Upper lobe of left lung (tissue), 6 donors: ENCODE results near the gene CARD10. TPM values are rescaled to one million over a fixed set of nuclear protein-coding genes. Genes with fewer than 3 reads are reported as not detected.
A peak's percentile ranks its signal among the peaks of the same experiment; 100 is the strongest.

Source experiments
- ATAC-seq, 2 donors: fragments of 200-7000 bp; cut with Tn5 transposase; one replicate each; pipeline ENCODE4 v1.9.1; 2022; ENCODE audit warnings: mild to moderate bottlenecking in 2 of 2, moderate library complexity in 2 of 2; ENCODE audit not compliant: low FRiP score in 2 of 2
- DNase-seq, 2 donors: peaks; one replicate each; pipeline ENCODE4 v3.0.0-alpha.2; 2019 to 2020
- H3K27ac ChIP-seq, 4 donors: fragments of 200-600 bp; sonication (generic); one replicate each; pipeline ENCODE4 v1.5.1; 2016 to 2019
- H3K27me3 ChIP-seq, 4 donors: fragments of 200-600 bp; sonication (generic); one replicate each; pipeline ENCODE4 v1.5.1; 2017 to 2019
- H3K36me3 ChIP-seq, 4 donors: fragments of 200-600 bp; sonication (generic); one replicate each; pipeline ENCODE4 v1.5.1; 2016 to 2019
- H3K4me1 ChIP-seq, 4 donors: fragments of 200-600 bp; sonication (generic); one replicate each; pipeline ENCODE4 v1.5.1; 2018 to 2019
- H3K4me3 ChIP-seq, 4 donors: fragments of 200-600 bp; sonication (generic); one replicate each; pipeline ENCODE4 v1.5.1; 2017 to 2019; ENCODE audit warnings: mild to moderate bottlenecking in 2 of 4, moderate library complexity in 1 of 4
- H3K9me3 ChIP-seq, 4 donors: fragments of 200-600 bp; sonication (generic); one replicate each; pipeline ENCODE4 v1.5.1; 2018 to 2019
- EP300 ChIP-seq, 4 donors: sonication (generic); formaldehyde crosslinking; IDR thresholded peaks; one replicate each; pipeline ENCODE4 v1.5.1; 2017; ENCODE audit warnings: antibody characterized with exemption in 4 of 4, control low read depth in 2 of 4
- POLR2A ChIP-seq, 4 donors: fragments of 450-650 bp; IDR thresholded peaks; one replicate each; pipeline ENCODE4 v1.5.1; 2016 to 2017; ENCODE audit warnings: antibody characterized with exemption in 4 of 4, mild to moderate bottlenecking in 2 of 4
- POLR2AphosphoS5 ChIP-seq, 2 donors: sonication (generic); formaldehyde crosslinking; IDR thresholded peaks; one replicate each; pipeline ENCODE4 v1.5.1; 2017; ENCODE audit warnings: antibody characterized with exemption in 2 of 2
- WGBS, 2 donors: methylation state at CpG; one replicate each; pipeline ENCODE4 v1.1.5; 2017 to 2018; 5-methylcytosine and 5-hydroxymethylcytosine counted together
- total RNA-seq, 6 donors: library from RNA; depleted of rRNA in 4 of 6; stranded (reverse); fragments of >200 nt in 4 of 6; gene quantifications; one replicate each; pipeline versions ENCODE4 v1.1.0 to v1.2.1, GENCODE V29; 2016 to 2021
- TF ChIP-seq, protein P1 (sequence below), 6 experiments: fragments of 450-650 bp in 4 of 6; fragments of 200-600 bp in 2 of 6; sonication (generic) in 2 of 6; IDR thresholded peaks; one replicate each; pipeline ENCODE4 v1.5.1; 2016 to 2019; ENCODE audit warnings: antibody characterized with exemption in 6 of 6
- donor health status: DM: no; HTN: no; CAD: no; lungs with moderate emphysema.
- donor health status: DM: no; HTN: yes; CAD: no; lungs with severe emphysema.

Gene CARD10
- total RNA-seq, 6 donors from 2014 or later = 6.2 to 19.8 (median 13.6) TPM

- Histone ChIP-seq H3K4me3 (no peak overlapping the region), H3K36me3 (peaks cover 0 to 3% (median 0%) of the 10 kb centered on the region in 4 donors), H3K4me1 (peaks cover 46 to 56% (median 51%) of the 10 kb centered on the region in 4 donors), H3K27ac (peak overlapping the region; percentile 39 to 88 (median 80)), H3K27me3 (no peaks in the 10 kb centered on the region), H3K9me3 (no peaks in the 10 kb centered on the region)
- WGBS, 2 donors = 42 to 51% methylated on average over 18 to 22 of the region's 24 CpGs
- TF ChIP-seq EP300 (IDR thresholded peaks at IDR 0.05) = no peak
- TF ChIP-seq POLR2AphosphoS5 (IDR thresholded peaks at IDR 0.05) = peak in 1 of 2 donors; percentile 2
- TF ChIP-seq, protein P1, sequence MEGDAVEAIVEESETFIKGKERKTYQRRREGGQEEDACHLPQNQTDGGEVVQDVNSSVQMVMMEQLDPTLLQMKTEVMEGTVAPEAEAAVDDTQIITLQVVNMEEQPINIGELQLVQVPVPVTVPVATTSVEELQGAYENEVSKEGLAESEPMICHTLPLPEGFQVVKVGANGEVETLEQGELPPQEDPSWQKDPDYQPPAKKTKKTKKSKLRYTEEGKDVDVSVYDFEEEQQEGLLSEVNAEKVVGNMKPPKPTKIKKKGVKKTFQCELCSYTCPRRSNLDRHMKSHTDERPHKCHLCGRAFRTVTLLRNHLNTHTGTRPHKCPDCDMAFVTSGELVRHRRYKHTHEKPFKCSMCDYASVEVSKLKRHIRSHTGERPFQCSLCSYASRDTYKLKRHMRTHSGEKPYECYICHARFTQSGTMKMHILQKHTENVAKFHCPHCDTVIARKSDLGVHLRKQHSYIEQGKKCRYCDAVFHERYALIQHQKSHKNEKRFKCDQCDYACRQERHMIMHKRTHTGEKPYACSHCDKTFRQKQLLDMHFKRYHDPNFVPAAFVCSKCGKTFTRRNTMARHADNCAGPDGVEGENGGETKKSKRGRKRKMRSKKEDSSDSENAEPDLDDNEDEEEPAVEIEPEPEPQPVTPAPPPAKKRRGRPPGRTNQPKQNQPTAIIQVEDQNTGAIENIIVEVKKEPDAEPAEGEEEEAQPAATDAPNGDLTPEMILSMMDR (IDR thresholded peaks at IDR 0.05) = no peak
- peak in 1 of 2 donors; percentile 5 for ATAC-seq
- peak in 1 of 2 donors; percentile 61 for DNase-seq
These were observed 18.2 kb downstream of the CARD10 start for GRCh38 chr22:37500745-37501609.

DNA sequence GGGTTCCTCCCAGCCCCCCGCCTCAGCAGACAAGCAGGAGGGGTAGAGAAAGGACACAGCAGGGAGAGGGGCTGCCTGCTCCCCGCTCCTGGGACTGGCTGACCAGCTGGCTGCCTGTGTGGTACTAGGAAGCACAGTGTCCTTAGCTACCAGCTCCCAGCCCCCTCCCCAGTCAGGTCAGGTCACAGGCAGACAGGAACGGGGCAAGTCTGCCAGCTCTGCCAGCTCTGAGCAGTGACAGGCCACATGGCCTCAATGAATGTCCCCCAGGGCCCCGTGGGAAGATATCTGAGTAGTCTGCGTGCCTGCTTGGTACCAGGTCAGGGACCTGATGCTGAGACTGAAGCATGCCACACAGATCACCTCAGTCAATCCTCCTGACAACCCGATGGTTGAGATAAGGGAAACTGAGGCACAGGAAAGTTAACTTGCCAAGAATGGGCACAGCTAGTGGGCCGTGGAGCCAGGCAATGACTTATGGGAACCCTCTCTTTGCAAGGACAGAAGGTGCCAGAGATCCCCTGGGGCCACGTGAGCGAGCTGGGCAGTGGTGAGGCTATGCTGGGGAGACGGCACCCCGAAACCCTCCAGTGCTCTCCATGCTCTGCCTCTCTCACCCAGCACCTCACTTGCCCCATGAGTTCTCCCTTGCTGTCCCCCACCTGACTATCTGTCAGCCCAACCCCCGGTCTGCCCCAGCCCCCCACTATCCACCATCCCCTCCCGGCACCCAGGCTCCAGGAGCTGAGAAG lies 19.2 kb downstream of the CARD10 start:
- WGBS, 2 donors = 86 to 89% methylated on average over 7 to 13 of the region's 13 CpGs
- TF ChIP-seq POLR2A (IDR thresholded peaks at IDR 0.05) (no peak), POLR2AphosphoS5 (IDR thresholded peaks at IDR 0.05) (no peak), EP300 (IDR thresholded peaks at IDR 0.05) (no peak)
- TF ChIP-seq, protein P1 (IDR thresholded peaks at IDR 0.05) = no peak
- no peaks in the 10 kb centered on the region for H3K9me3 ChIP-seq
- peaks cover 46 to 56% (median 51%) of the 10 kb centered on the region in 4 donors for H3K4me1 ChIP-seq
- peaks cover 0 to 9% (median 0%) of the 10 kb centered on the region in 4 donors for H3K36me3 ChIP-seq
- no peak for DNase-seq
- H3K4me3 ChIP-seq = no peak overlapping the region
- peak overlapping the region in 3 of 4 donors; percentile 75 to 88 (median 86) for H3K27ac ChIP-seq
- H3K27me3 ChIP-seq = no peaks in the 10 kb centered on the region
- no peak for ATAC-seq

GRCh38 chr22:37499027-37499707 lies 20.0 kb downstream of the CARD10 start:
- Histone ChIP-seq H3K27me3 (no peaks in the 10 kb centered on the region), H3K4me1 (peaks cover 44 to 56% (median 49%) of the 10 kb centered on the region in 4 donors), H3K9me3 (no peaks in the 10 kb centered on the region), H3K36me3 (peaks cover 0 to 7% (median 0%) of the 10 kb centered on the region in 4 donors), H3K4me3 (no peak overlapping the region), H3K27ac (peak overlapping the region in 3 of 4 donors; percentile 75 to 88 (median 86))
- 59 to 75% methylated on average over 11 to 12 of the region's 12 CpGs for WGBS, 2 donors
- ATAC-seq (no peak), DNase-seq (no peak)
- TF ChIP-seq POLR2AphosphoS5 (IDR thresholded peaks at IDR 0.05) (no peak), POLR2A (IDR thresholded peaks at IDR 0.05) (no peak), EP300 (IDR thresholded peaks at IDR 0.05) (no peak)
- TF ChIP-seq, protein P1 (IDR thresholded peaks at IDR 0.05) = no peak

DNA sequence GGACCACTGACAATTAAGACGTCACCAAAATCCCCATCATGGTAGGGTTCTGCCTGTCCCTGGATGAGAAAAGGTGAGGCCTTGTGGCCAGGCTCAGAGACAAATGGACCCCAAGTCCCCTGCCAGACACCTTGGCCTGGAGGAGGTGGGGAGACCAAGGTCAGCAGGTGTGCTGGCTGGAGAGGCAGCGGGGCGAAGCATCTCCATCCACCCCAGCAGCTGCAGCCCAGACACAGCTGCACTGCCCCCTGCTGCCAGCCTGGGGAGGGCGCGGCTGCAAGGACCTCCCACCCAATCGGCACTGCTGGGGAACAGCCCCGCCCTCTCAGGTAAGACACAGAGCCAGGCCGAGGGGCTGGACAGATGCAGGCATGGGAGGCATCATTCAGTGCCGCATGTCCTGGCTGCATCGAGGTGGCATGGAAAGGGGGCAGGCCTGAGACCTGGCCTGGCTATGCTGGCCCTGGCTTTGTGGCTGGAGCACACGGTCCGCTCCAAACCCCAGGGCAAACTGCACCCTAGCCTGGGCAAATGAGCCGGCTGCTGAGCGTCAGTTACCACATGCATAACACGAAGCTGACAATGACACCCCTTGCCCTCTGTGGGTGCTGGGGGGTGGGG lies 20.8 kb downstream of the CARD10 start:
- peaks cover 42 to 52% (median 46%) of the 10 kb centered on the region in 4 donors for H3K4me1 ChIP-seq
- ATAC-seq = no peak
- TF ChIP-seq EP300 (IDR thresholded peaks at IDR 0.05) (no peak), POLR2AphosphoS5 (IDR thresholded peaks at IDR 0.05) (no peak), POLR2A (IDR thresholded peaks at IDR 0.05) (no peak)
- TF ChIP-seq, protein P1 (IDR thresholded peaks at IDR 0.05) = peak; percentile 33 to 67 (median 59)
- H3K9me3 ChIP-seq = no peaks in the 10 kb centered on the region
- no peaks in the 10 kb centered on the region for H3K27me3 ChIP-seq
- WGBS, 2 donors = 52 to 67% methylated on average over 1 to 11 of the region's 15 CpGs
- no peak overlapping the region for H3K27ac ChIP-seq
- H3K36me3 ChIP-seq = peaks cover 0 to 7% (median 0%) of the 10 kb centered on the region in 4 donors
- DNase-seq = peak; percentile 58 to 86
- no peak overlapping the region for H3K4me3 ChIP-seq
